Prostate gland (tissue), 2 donors: Measurements from ENCODE around the gene ICAM3. TPM values are rescaled to one million over a fixed set of nuclear protein-coding genes. Genes with fewer than 3 reads are reported as not detected.

Experiments
- DNase-seq: peaks from one replicate; pipeline ENCODE4 v3.0.0-alpha.2; 2019; ENCODE audit warnings: low spot score
- H3K27ac ChIP-seq, 2 donors: fragments of 200-600 bp; sonication (generic); 2 replicates each; pipeline ENCODE4 v1.5.1; 2017 to 2019
- H3K27me3 ChIP-seq: fragments of 200-600 bp; sonication (generic); replicated peaks from 2 replicates; pipeline ENCODE4 v1.5.1; 2019; ENCODE audit not compliant: insufficient read depth
- H3K36me3 ChIP-seq, 2 donors: fragments of 200-600 bp; sonication (generic); 1 replicate in 1 of 2; 2 replicates in 1 of 2; pipeline versions ENCODE4 v1.5.1 to v1.8.1; 2017 to 2019
- H3K4me1 ChIP-seq: fragments of 200-600 bp; sonication (generic); replicated peaks from 2 replicates; pipeline ENCODE4 v1.5.1; 2019
- H3K4me3 ChIP-seq, 2 donors: fragments of 200-600 bp; sonication (generic); 2 replicates each; pipeline ENCODE4 v1.5.1; 2017 to 2019
- H3K9me3 ChIP-seq: fragments of 200-600 bp; sonication (generic); 2 replicates; pipeline ENCODE4 v1.5.1; 2017
- POLR2A ChIP-seq: fragments of 450-650 bp; IDR thresholded peaks from one replicate; pipeline ENCODE4 v1.6.1; 2016; ENCODE audit warnings: antibody characterized with exemption, mild to moderate bottlenecking
- POLR2AphosphoS5 ChIP-seq: sonication (generic); formaldehyde crosslinking; IDR thresholded peaks from one replicate; pipeline ENCODE4 v1.6.1; 2017; ENCODE audit warnings: antibody characterized with exemption
- WGBS: methylation state at CpG from one replicate; pipeline ENCODE4 v1.1.5; 2018; 5-methylcytosine and 5-hydroxymethylcytosine counted together
- intact Hi-C: fragments of 100-400 bp; cut with DNase I; formaldehyde crosslinking; loops from one replicate; pipeline ENCODE4 v1.14.2; 2022
- total RNA-seq, 2 donors: library from RNA; depleted of rRNA; stranded (reverse); fragments of >200 nt; gene quantifications; one replicate each; pipeline ENCODE4 v1.1.0, GENCODE V29; 2016
- TF ChIP-seq, protein P1 (sequence below), 4 experiments: fragments of 200-600 bp in 2 of 4; fragments of 450-650 bp in 2 of 4; sonication (generic) in 2 of 4; IDR thresholded peaks; 1 replicate in 3 of 4; 2 replicates in 1 of 4; pipeline ENCODE4 v1.5.1; 2016 to 2019; ENCODE audit warnings: antibody characterized with exemption in 4 of 4, mild to moderate bottlenecking in 2 of 4, moderate library complexity in 2 of 4

The ICAM3 gene
- total RNA-seq, 2 donors from 2014 or later = 6.4 to 6.5 TPM

DNA sequence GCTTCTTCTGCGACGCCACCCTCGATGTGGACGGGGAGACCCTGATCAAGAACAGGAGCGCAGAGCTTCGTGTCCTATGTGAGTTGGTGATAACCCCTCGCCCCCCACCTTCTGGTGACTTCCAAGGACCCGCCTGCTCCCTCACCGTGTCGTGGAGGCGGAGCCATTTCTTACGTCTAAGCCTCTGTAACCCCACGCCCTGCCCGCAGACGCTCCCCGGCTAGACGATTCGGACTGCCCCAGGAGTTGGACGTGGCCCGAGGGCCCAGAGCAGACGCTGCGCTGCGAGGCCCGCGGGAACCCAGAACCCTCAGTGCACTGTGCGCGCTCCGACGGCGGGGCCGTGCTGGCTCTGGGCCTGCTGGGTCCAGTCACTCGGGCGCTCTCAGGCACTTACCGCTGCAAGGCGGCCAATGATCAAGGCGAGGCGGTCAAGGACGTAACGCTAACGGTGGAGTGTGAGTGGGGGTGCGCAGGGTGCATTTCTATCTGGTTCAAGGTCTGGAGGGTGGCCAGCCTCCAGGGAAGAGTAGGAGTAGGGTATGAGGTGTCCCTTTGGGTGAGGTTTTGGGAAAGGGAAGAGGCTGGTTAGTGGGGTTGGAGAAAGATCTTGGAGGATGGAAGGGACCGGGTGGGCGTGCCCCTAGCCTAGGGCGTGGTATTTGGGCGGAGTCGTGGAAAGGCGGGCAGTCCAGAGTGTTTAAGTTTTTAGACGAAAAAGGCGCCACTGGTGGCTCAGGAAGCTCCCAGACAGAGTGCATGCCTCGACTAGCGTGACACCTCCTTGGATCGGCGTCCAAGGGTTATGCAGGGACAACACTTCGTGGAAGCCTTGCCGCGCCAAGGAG lies 46.4 kb downstream of the ICAM3 start:
- Histone ChIP-seq H3K9me3 (no peaks in the 10 kb centered on the region), H3K27me3 (peaks cover 56% of the 10 kb centered on the region), H3K27ac (no peak overlapping the region), H3K4me3 (peak overlapping the region; percentile 10 to 17), H3K4me1 (peaks cover 5% of the 10 kb centered on the region), H3K36me3 (no peaks in the 10 kb centered on the region)
- no peak for TF ChIP-seq POLR2AphosphoS5
- no peak for TF ChIP-seq POLR2A
- TF ChIP-seq, protein P1, sequence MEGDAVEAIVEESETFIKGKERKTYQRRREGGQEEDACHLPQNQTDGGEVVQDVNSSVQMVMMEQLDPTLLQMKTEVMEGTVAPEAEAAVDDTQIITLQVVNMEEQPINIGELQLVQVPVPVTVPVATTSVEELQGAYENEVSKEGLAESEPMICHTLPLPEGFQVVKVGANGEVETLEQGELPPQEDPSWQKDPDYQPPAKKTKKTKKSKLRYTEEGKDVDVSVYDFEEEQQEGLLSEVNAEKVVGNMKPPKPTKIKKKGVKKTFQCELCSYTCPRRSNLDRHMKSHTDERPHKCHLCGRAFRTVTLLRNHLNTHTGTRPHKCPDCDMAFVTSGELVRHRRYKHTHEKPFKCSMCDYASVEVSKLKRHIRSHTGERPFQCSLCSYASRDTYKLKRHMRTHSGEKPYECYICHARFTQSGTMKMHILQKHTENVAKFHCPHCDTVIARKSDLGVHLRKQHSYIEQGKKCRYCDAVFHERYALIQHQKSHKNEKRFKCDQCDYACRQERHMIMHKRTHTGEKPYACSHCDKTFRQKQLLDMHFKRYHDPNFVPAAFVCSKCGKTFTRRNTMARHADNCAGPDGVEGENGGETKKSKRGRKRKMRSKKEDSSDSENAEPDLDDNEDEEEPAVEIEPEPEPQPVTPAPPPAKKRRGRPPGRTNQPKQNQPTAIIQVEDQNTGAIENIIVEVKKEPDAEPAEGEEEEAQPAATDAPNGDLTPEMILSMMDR (IDR thresholded peaks at IDR 0.05) = no peak
- intact Hi-C loops = no loop called here
- DNase-seq = no peak
- whole genome bisulfite sequencing = 9% methylated on average over 56 of the region's 56 CpGs

DNA sequence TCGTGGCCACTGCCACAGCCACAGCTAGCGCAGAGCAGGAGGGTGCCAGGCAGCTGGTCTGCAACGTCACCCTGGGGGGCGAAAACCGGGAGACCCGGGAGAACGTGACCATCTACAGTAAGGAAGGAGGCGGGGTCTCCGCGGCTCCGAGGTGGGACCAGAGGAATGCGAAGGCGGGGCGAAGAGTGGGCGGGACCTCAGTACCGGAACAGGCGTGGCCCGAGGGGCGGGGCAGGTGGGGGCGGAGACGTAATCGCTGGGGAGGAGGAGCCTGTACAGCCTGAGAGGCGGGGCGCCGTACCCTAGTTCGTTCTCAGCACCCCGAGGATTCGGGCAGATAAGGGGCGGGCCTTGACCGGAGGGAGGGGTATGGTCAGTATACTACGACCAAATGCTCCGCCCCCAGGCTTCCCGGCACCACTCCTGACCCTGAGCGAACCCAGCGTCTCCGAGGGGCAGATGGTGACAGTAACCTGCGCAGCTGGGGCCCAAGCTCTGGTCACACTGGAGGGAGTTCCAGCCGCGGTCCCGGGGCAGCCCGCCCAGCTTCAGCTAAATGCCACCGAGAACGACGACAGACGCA lies 47.1 kb downstream of the ICAM3 start:
- intact Hi-C loops = no loop called here
- Histone ChIP-seq H3K4me3 (peak overlapping the region; percentile 10 to 23), H3K27ac (no peak overlapping the region)

GRCh38 chr19:10291554-10292205 lies 47.7 kb downstream of the ICAM3 start:
- H3K27me3 ChIP-seq = peaks cover 61% of the 10 kb centered on the region
- H3K9me3 ChIP-seq = no peaks in the 10 kb centered on the region
- H3K4me3 ChIP-seq = peak overlapping the region; percentile 10 to 23
- no peak for DNase-seq
- TF ChIP-seq POLR2A (no peak), POLR2AphosphoS5 (no peak)
- TF ChIP-seq, protein P1 (IDR thresholded peaks at IDR 0.05) = no peak
- no peak overlapping the region for H3K27ac ChIP-seq
- intact Hi-C loops = no loop called here
- 3% methylated on average over 49 of the region's 49 CpGs for WGBS
- H3K36me3 ChIP-seq = no peaks in the 10 kb centered on the region
- H3K4me1 ChIP-seq = peaks cover 5% of the 10 kb centered on the region

More for the DNA sequence above, 47.1 kb downstream of the ICAM3 start:
- peaks cover 5% of the 10 kb centered on the region for H3K4me1 ChIP-seq
- no peaks in the 10 kb centered on the region for H3K36me3 ChIP-seq
- 1% methylated on average over 45 of the region's 45 CpGs for WGBS
- DNase-seq = peak; percentile 58
- TF ChIP-seq POLR2AphosphoS5 (no peak), POLR2A (no peak)
- TF ChIP-seq, protein P1 (IDR thresholded peaks at IDR 0.05) = no peak
- peaks cover 57% of the 10 kb centered on the region for H3K27me3 ChIP-seq
- no peaks in the 10 kb centered on the region for H3K9me3 ChIP-seq

- H3K27me3 ChIP-seq = peaks cover 61% of the 10 kb centered on the region
- no peak overlapping the region for H3K27ac ChIP-seq
- peaks cover 5% of the 10 kb centered on the region for H3K4me1 ChIP-seq
- no peak for TF ChIP-seq POLR2A
- no peak for TF ChIP-seq POLR2AphosphoS5
- TF ChIP-seq, protein P1 (IDR thresholded peaks at IDR 0.05) = no peak
- WGBS = 2% methylated on average over 30 of the region's 57 CpGs
- intact Hi-C loops = no loop called here
- no peaks in the 10 kb centered on the region for H3K9me3 ChIP-seq
- peak overlapping the region; percentile 10 to 23 for H3K4me3 ChIP-seq
- H3K36me3 ChIP-seq = no peaks in the 10 kb centered on the region
- DNase-seq = no peak
These were observed 48.4 kb downstream of the ICAM3 start for GRCh38 chr19:10290876-10291553.
